HUES64 (cell line): Measurements from ENCODE around the gene PRPF6. TPM values are rescaled to one million over a fixed set of nuclear protein-coding genes. Genes with fewer than 3 reads are reported as not detected.

Source experiments
- H3K27ac ChIP-seq: 2 replicates; pipeline ENCODE4 v1.7.0; 2013; ENCODE audit warnings: low read depth, low read length, inconsistent platforms
- H3K27me3 ChIP-seq: 2 replicates; pipeline ENCODE4 v1.6.1; 2013; ENCODE audit warnings: mild to moderate bottlenecking, low read length; ENCODE audit not compliant: insufficient read depth
- H3K36me3 ChIP-seq: 2 replicates; pipeline ENCODE4 v1.6.1; 2013; ENCODE audit warnings: mild to moderate bottlenecking, low read length; ENCODE audit not compliant: insufficient read depth
- H3K4me1 ChIP-seq: 2 replicates; pipeline ENCODE4 v1.6.1; 2013; ENCODE audit warnings: mild to moderate bottlenecking, low read length, moderate library complexity; ENCODE audit not compliant: insufficient read depth
- H3K4me3 ChIP-seq: 2 replicates; pipeline ENCODE4 v1.5.1; 2013; ENCODE audit warnings: mild to moderate bottlenecking, low read length, moderate library complexity
- H3K9ac ChIP-seq: 2 replicates; pipeline ENCODE4 v1.6.1; 2013; ENCODE audit warnings: mild to moderate bottlenecking, low read depth, low read length
- H3K9me3 ChIP-seq: 2 replicates; pipeline ENCODE4 v1.6.1; 2013; ENCODE audit warnings: low read depth, low read length; ENCODE audit not compliant: insufficient read depth
- WGBS: fragments of 150-250, 120-280 bp; methylation state at CpG from one replicate; pipeline ENCODE4 v1.1.7; 2013; ENCODE audit warnings: missing lambda C conversion rate; 5-methylcytosine and 5-hydroxymethylcytosine counted together
- polyA plus RNA-seq, 2 experiments: library from polyadenylated mRNA; stranded (reverse); fragments of 50-300 nt; gene quantifications; one replicate each; pipeline ENCODE4 v1.2.3, GENCODE V29; 2013

Gene PRPF6
- polyA plus RNA-seq (2013, experiment 1 of 2) = 52.4 TPM
- 53.8 TPM for polyA plus RNA-seq (2013, experiment 2 of 2)

- H3K27ac ChIP-seq = peak within 1 kb of the TSS; percentile 82
- peaks cover 3% of the 10 kb centered on the region; the same call in 1 of the 2 replicates for H3K4me1 ChIP-seq
- peaks cover 9% of the 10 kb centered on the region for H3K27me3 ChIP-seq
- peak within 1 kb of the TSS; percentile 77 for H3K9ac ChIP-seq
- no peaks in the 10 kb centered on the region for H3K9me3 ChIP-seq
- under 1% methylated on average over 73 of the region's 75 CpGs for WGBS
- peaks cover 31% of the 10 kb centered on the region for H3K36me3 ChIP-seq
- peak within 1 kb of the TSS; percentile 93 for H3K4me3 ChIP-seq
Observed at GRCh38 chr20:63980806-63981728, at the start of gene PRPF6. Gene PRPF6, plus strand, starts transcription at chr20:63981132. Its CDS starts 114 bp downstream, at chr20:63981246.

- Histone ChIP-seq H3K4me1 (no peaks in the 10 kb centered on the region), H3K4me3 (no peak overlapping the region), H3K36me3 (peaks cover 54% of the 10 kb centered on the region), H3K27ac (no peak overlapping the region), H3K9me3 (no peaks in the 10 kb centered on the region), H3K27me3 (no peaks in the 10 kb centered on the region), H3K9ac (no peak overlapping the region)
- WGBS = 96% methylated on average over 18 of the region's 19 CpGs
Observed at GRCh38 chr20:63931735-63932134, 49.2 kb upstream of the PRPF6 start.

GRCh38 chr20:63932606-63933160 is 48.2 kb upstream of the PRPF6 start:
- no peaks in the 10 kb centered on the region for H3K9me3 ChIP-seq
- no peak overlapping the region for H3K4me3 ChIP-seq
- 95% methylated on average over 17 of the region's 17 CpGs for WGBS
- no peak overlapping the region for H3K27ac ChIP-seq
- H3K4me1 ChIP-seq = no peaks in the 10 kb centered on the region
- H3K9ac ChIP-seq = no peak overlapping the region
- H3K27me3 ChIP-seq = no peaks in the 10 kb centered on the region
- H3K36me3 ChIP-seq = peaks cover 50% of the 10 kb centered on the region

GRCh38 chr20:63933646-63934045 is 47.3 kb upstream of the PRPF6 start:
- Histone ChIP-seq H3K9ac (no peak overlapping the region), H3K27ac (no peak overlapping the region), H3K4me1 (no peaks in the 10 kb centered on the region), H3K36me3 (peaks cover 42% of the 10 kb centered on the region), H3K9me3 (no peaks in the 10 kb centered on the region), H3K27me3 (no peaks in the 10 kb centered on the region), H3K4me3 (no peak overlapping the region)
- 94% methylated on average over 5 of the region's 5 CpGs for WGBS

GRCh38 chr20:63934271-63935068 is 46.5 kb upstream of the PRPF6 start:
- Histone ChIP-seq H3K9me3 (no peaks in the 10 kb centered on the region), H3K36me3 (peaks cover 35% of the 10 kb centered on the region), H3K9ac (no peak overlapping the region), H3K27ac (no peak overlapping the region), H3K27me3 (no peaks in the 10 kb centered on the region), H3K4me1 (no peaks in the 10 kb centered on the region), H3K4me3 (no peak overlapping the region)
- 89% methylated on average over 37 of the region's 37 CpGs for WGBS

- Histone ChIP-seq H3K27me3 (no peaks in the 10 kb centered on the region), H3K4me1 (no peaks in the 10 kb centered on the region), H3K4me3 (no peak overlapping the region), H3K9ac (no peak overlapping the region), H3K27ac (no peak overlapping the region), H3K9me3 (no peaks in the 10 kb centered on the region), H3K36me3 (peaks cover 36% of the 10 kb centered on the region)
- 95% methylated on average over 9 of the region's 9 CpGs for WGBS
Observed at GRCh38 chr20:63935447-63935846, 45.5 kb upstream of the PRPF6 start.

- Histone ChIP-seq H3K9me3 (no peaks in the 10 kb centered on the region), H3K9ac (no peak overlapping the region), H3K36me3 (peaks cover 20% of the 10 kb centered on the region), H3K4me3 (no peak overlapping the region), H3K27ac (no peak overlapping the region), H3K4me1 (peaks cover 3% of the 10 kb centered on the region), H3K27me3 (no peaks in the 10 kb centered on the region)
- WGBS = 92% methylated on average over 14 of the region's 14 CpGs
Observed at GRCh38 chr20:63937596-63937995, 43.3 kb upstream of the PRPF6 start.

- no peak overlapping the region for H3K9ac ChIP-seq
- peaks cover 35% of the 10 kb centered on the region for H3K36me3 ChIP-seq
- H3K4me1 ChIP-seq = peaks cover 7% of the 10 kb centered on the region
- WGBS = 97% methylated on average over 31 of the region's 33 CpGs
- H3K4me3 ChIP-seq = no peak overlapping the region
- no peaks in the 10 kb centered on the region for H3K27me3 ChIP-seq
- no peaks in the 10 kb centered on the region for H3K9me3 ChIP-seq
- H3K27ac ChIP-seq = no peak overlapping the region
Observed at GRCh38 chr20:63939061-63939935, 41.6 kb upstream of the PRPF6 start.

- no peaks in the 10 kb centered on the region for H3K9me3 ChIP-seq
- no peak overlapping the region for H3K27ac ChIP-seq
- H3K36me3 ChIP-seq = peaks cover 39% of the 10 kb centered on the region
- 97% methylated on average over 23 of the region's 23 CpGs for WGBS
- H3K9ac ChIP-seq = no peak overlapping the region
- H3K4me3 ChIP-seq = no peak overlapping the region
- H3K27me3 ChIP-seq = no peaks in the 10 kb centered on the region
- peaks cover 7% of the 10 kb centered on the region for H3K4me1 ChIP-seq
Observed at GRCh38 chr20:63940071-63940471, 40.9 kb upstream of the PRPF6 start.

- Histone ChIP-seq H3K36me3 (peaks cover 40% of the 10 kb centered on the region), H3K9me3 (no peaks in the 10 kb centered on the region), H3K27me3 (no peaks in the 10 kb centered on the region), H3K9ac (no peak overlapping the region), H3K27ac (no peak overlapping the region), H3K4me3 (no peak overlapping the region), H3K4me1 (peaks cover 7% of the 10 kb centered on the region)
- WGBS = 96% methylated on average over 58 of the region's 58 CpGs
Observed at GRCh38 chr20:63940472-63941266, 40.3 kb upstream of the PRPF6 start.
